NCI-H345 (cell line): ENCODE measurements around the gene UEVLD.
"Not testable (repeated sequence)": the region's sequence is repeated elsewhere in the genome, so short reads cannot be mapped to it uniquely, and the experiment has no call there.

Experiments
- DNase-seq: peaks from one replicate; lab custom pipeline; 2025; lab: John Stamatoyannopoulos, UW

The UEVLD gene

GRCh38 chr11:18588297-18589252 is at the start of gene UEVLD:
Gene UEVLD, minus strand, starts transcription at chr11:18588734. Its CDS starts 80 bp downstream, at chr11:18588654.
- peak; percentile 81 for DNase-seq

GRCh38 chr11:18634140-18635032 is 45.9 kb upstream of the UEVLD start, which contains the start of gene SPTY2D1:
Gene SPTY2D1, minus strand, starts transcription at chr11:18634342. Its CDS starts 85 bp downstream, at chr11:18634257.
- peak; percentile 99 for DNase-seq

GRCh38 chr11:18633256-18634139 is 45.0 kb upstream of the UEVLD start:
- no peak for DNase-seq

- no peak for DNase-seq
These were observed 44.3 kb upstream of the UEVLD start for GRCh38 chr11:18632841-18633240.

GRCh38 chr11:18624161-18624560 is 35.6 kb upstream of the UEVLD start:
- DNase-seq = no peak

- no peak for DNase-seq
These were observed 35.2 kb upstream of the UEVLD start for GRCh38 chr11:18623707-18624106.

GRCh38 chr11:18618342-18619025 is 29.9 kb upstream of the UEVLD start:
- no peak for DNase-seq

- no peak for DNase-seq
These were observed 29.3 kb upstream of the UEVLD start for GRCh38 chr11:18617688-18618341.

GRCh38 chr11:18615628-18616392 is 27.3 kb upstream of the UEVLD start:
- no peak for DNase-seq

GRCh38 chr11:18614667-18615066 is 26.1 kb upstream of the UEVLD start:
- no peak for DNase-seq

GRCh38 chr11:18612394-18612793 is 23.9 kb upstream of the UEVLD start:
- DNase-seq = no peak

GRCh38 chr11:18611196-18611595 is 22.7 kb upstream of the UEVLD start:
- DNase-seq = no peak

- DNase-seq = no peak
These were observed 19.8 kb upstream of the UEVLD start for GRCh38 chr11:18608376-18608775.

- DNase-seq = no peak
These were observed 12.5 kb upstream of the UEVLD start for GRCh38 chr11:18600915-18601569.

GRCh38 chr11:18599739-18600230 is 11.3 kb upstream of the UEVLD start, which contains the start of gene MISFA:
Gene MISFA, plus strand, starts transcription at chr11:18599789. Its CDS starts 140 bp downstream, at chr11:18599929.
- DNase-seq = no peak

GRCh38 chr11:18594999-18595749 is 6.6 kb upstream of the UEVLD start:
- no peak for DNase-seq

GRCh38 chr11:18594088-18594487 is 5.6 kb upstream of the UEVLD start:
- not testable (repeated sequence) for DNase-seq

GRCh38 chr11:18590571-18590970 is 2.0 kb upstream of the UEVLD start:
- no peak for DNase-seq
